HCEC 1CT (cell line): Measurements from ENCODE around the gene FARP1.

Experiments
- DNase-seq: peaks from one replicate; pipeline ENCODE4 v3.0.0-alpha.2; 2017

FARP1 gene

DNA sequence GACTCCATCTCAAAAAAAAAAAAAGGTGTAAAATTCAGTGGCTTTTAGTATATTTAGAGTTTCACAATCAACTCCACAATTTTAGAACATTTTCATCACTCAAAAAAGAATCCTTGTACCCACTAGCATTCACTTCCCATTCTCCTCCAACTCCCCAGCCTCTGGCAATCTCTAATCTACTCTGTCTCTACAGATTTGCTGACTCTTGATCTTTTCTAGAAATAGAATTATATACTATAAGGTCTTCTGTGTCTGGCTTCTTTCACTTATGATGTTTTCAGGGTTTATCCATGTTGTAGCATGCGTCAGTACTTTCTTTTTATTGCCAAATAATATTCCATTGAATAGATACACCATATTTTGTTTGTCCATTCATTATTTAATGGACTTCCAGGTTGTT is 8.0 kb upstream of the FARP1 start:
- no peak for DNase-seq

DNA sequence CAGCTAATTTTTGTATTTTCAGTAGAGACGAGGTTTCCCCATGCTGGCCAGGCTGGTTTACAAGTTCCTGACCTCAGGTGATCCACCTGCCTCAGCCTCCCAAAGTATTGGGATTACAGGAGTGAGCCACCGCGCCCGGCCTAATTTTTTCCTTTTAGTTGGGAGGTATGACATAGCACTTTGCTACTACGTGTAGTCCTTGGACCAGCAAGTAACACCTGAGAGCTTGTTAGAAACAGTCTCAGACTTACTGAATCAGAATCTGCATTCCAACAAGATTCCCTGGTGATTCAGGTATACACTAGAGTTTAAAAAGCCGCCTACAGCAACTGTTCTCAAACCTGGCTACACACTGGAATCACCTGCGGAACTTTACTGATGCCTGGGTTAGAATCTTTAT is 1.8 kb upstream of the FARP1 start:
- no peak for DNase-seq

- no peak for DNase-seq
Observed at GRCh38 chr13:98141509-98142379, 1.1 kb upstream of the FARP1 start.

DNA sequence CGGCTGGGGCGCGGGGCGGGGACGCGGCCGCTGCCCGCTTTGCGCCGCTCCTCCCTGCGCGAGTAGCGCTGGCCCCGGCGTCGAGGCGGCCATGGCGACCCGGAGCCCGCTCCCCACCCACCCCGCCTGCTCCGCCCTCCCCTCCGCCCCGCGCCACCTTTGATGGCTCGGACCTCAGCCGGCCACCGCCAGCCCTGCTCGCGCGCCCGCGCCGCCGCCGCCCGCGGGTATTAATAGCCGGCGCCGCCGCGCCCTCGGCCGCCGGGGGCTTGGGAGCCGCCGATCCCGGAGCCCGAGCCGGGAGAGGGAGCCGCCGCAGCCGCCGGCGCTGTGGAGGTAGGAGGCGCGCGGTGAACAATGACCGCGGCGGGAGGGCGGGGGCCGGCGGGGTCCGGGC is 261 bp downstream of the FARP1 start:
- no peak for DNase-seq

DNA sequence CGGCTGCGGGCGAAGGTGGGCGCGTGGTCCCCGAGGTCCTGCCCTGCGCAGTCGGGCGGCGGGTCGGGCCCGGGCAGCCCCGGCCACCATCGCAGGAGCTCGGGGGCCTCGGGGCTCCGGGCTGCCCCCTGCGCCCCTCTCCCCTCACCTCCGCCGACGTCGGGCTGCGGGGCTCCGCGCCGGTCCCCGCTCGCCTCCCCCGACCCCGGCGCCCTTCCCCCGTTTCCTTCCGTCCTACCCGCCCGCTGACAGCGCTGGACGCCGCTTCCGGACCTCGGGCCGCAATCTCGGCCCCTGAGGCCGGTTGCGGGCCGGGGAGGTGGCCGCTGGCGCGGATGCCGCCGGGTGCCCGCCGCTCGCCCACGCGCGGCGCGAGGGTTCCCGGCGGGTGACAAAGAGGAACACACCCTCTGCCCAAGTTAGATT is 720 bp downstream of the FARP1 start:
- peak; percentile 2 for DNase-seq

DNA sequence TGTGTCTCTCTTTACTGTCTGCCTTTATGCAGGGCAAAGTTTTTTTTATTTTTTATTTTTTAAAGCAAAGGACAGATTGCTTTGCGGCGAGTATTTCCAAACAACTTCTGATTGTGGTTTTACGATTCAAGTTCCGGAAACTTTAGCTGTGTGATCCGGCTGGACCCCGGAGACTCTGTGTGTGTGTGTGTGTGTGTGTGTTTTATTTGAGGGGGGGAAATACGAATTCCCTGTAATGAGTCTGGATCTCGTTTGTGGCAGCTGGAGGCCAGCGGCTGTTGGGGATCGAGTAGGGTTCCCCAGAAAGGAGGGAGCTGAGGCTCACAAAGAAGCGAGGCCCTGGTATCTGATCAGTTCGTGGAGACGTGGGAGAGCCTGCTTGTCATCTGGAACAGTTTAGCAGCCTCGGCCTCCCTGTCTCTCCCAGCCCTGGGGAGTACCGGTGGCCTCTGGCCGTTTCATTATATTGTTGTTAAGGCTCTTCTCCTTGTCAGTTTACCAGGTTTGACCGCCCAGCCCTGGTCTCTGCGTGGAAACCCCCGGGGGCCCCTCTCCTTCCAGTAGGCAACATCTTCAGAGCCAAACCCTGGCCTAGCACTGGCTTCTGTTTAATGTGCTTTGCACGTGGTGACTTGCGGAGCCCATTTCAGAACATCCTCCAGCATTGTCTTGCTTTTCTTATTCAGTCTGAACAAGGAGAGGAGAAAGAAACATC is 1.3 kb downstream of the FARP1 start:
- peak; percentile 44 for DNase-seq

- DNase-seq = peak; percentile 58
Observed at GRCh38 chr13:98144801-98145350, 2.0 kb downstream of the FARP1 start.

DNA sequence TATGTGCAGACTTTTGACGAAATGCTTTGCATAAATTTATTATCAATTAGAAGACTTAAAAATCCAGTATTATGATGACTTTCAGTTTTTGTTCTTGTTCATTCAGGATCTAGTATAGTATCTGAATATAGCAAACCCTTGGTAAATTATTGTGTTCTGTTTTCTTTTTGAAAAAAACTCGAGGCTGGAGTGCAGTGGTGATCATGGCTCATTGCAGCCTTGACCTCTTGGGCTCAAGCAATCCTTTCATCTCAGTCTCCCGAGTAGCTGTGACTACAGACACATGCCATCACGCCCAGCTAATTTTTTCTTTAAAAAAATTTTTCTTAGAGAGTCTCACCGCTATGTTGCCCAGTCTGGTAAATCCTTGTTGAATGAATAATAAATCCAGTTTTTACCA is 4.6 kb downstream of the FARP1 start:
- DNase-seq = no peak

DNA sequence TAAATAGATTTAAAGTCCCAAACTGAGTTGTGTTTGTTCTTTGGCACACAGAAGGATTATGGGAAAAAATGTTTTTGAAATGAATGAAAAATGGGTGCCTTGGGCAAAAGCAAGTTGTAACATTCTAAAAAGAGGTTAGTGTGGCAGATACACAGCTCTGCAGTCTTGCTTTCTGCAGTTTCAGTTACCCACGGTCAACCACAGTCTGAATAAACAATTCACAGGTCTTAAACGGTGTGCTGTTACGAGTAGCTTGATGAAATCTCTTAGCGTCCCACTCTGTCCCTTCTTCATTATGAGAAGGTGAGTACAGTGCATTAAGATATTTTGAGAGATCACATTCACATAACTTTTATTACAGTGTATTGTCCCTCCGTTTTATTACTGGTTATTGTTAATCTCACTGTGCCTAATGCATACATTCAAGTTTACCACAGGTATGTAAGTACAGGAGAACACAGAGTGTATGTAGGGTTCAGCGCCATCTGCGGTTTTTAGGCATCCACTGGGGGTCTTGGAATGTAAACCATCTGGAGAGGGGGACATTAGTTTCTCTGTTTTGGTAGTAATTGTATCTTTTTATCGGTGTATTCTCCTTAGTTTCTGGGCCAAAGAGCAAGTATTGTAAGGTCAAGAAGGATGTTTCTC is 8.1 kb downstream of the FARP1 start:
- no peak for DNase-seq

GRCh38 chr13:98155475-98156109 is 12.7 kb downstream of the FARP1 start:
- DNase-seq = peak; percentile 79

DNA sequence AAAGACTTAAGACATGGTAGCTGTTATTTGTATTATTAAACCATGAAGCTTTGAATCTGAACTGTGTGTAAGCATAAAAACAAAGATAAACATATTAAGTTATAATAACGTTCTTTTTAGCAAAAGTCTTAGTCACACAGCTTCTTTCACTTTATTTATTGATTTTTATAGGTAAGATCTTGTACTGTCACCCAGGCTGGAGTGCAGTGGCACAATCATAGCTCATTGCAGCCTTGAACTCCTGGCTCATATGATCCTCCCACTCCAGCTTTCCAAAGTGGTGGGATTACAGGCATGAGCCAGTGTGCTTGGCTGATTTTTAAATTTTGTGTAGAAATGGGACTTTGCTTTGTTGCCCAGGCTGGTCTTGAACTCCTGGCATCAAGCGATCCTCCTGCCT is 13.4 kb downstream of the FARP1 start:
- no peak for DNase-seq

GRCh38 chr13:98157188-98157587 is 14.3 kb downstream of the FARP1 start:
- no peak for DNase-seq

DNA sequence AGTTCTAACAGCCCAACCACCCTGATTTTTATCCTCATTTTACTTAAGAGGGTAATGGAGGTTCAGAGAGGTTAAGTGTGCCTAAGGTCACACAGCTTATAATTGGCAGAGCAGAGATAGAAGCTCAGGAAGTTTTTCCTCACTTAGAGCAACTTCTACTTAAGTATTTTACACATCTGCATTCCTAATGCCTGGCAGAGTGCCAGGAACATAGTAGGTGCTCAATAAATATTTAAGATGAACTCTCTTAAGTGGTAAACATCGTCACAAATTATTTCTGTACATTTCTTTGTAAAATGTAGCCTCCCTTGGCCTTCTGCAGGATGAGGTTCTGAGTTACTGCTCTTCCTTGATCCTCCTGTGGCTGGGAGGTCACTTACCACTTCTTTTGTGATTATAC is 14.7 kb downstream of the FARP1 start:
- DNase-seq = no peak

DNA sequence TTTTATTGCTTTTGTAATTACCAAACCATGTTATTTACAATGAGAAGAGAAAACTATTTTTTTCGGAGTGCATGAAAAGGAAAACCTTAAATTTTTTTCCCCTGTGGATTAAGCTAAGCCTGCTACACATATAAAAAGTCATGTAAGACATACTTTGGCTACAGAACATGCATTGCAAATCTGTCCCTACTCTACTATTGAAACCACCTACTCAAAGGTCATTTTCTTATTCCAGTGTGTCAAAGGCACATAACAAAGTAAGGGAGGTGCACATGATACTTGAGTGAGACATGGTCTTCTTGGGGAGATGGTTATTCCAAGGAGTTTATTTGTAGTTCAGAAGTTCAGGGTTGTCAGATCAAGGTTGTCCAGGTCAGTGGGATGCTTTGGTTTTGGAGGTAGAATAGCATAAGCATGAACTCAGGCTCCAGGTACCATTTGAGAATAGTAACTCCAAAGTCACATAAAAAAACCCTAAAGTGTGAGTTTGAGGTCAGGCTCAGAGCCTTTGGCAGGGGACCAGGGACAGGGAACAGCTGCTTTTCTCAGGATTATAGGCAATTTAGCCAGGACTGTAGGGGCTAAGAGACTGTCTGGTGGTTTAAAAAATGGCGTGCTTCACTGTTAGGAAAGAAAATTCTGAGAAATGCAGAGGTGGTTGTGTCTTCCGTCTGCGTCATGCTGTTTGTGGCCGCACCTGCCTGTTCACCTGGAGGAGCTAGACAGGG is 15.4 kb downstream of the FARP1 start:
- no peak for DNase-seq

DNA sequence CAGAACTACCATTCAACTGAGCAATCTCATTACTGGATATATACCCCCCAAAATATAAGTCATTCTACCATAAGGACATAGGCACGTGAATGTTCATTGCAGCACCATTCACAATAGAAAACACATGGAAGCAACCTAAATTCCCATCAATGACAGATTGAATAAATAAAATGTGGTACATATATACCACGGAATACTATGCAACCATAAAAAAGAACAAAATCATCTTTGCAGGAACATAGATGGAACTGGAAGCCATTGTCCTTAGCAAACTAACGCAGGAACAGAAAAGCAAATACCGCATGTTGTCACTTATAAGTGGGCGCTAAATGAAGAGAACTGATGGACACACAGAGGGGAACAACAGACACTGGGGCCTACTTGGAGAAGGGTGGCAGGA is 20.0 kb downstream of the FARP1 start:
- DNase-seq = no peak

GRCh38 chr13:98169331-98169730 is 26.4 kb downstream of the FARP1 start:
- DNase-seq = no peak

DNA sequence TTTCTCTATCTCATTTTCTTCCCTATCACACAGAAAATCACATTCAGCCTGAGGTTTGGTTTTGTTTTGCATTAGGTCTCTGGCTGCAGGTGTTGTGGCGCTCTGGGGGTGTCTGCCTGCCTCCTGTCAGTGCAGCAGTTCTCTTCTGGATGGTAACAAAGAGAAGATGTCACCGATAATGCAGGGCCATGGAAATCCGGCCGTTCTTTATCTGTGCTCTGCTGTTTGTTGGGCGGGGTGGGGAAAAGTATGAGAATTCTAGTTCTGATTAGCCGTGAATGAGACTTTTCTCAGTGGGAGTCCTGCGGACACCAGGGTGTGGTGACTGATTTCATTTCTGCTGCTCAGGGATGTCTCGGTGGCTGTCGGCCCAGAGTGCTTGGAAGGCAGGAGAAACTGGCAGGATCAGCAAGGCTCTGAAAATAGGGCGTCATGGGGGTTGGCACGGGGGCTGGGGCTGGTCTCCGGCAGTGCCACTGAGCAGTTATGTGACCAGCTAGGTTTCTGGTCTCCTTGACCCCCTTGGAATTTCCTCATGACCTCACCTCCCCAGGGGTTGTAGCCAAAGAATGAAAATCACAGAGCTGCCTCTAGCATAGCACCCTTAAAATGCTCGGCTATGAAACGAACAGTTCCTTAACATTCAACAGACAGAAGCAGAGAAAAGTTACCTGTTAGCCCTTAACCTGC is 29.2 kb downstream of the FARP1 start:
- DNase-seq = no peak

DNA sequence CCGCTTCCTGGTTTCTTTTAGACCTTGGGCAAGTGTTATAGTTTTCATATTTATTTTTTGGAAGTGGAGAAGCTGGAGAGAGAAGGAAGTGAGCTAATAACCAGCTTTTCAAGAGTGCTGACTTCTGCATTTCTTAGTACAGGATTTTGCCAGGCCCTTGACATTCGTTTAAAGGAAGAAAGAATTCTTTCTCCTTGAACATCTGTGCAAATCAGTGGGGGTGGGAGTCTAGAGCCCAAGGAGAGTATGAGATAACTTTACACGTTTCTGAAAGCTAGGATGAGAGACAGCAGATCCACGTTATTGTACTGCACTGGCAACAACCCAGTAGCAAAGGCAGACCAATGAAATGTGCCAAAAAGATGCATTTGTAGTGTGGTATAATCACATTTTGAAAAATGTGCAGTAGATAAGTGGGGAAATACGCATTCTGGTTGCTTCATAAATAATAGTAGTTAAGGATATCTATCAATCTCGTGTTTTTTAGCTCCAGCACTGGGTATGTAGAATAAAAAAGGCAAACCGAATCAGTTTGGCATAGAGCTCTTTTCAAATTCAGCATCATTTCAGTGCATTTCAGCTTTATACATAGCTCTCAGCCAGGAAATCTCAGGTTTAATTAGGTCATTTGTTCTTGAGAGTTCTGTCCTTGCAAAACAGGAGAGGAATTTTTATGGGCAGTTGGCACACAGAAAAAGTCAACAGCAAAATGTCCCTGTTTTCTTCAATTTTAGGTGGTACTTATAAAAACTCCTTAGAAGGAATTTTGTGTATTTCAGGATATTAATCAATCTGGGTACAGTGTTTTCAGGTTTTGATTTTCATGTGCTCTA is 29.9 kb downstream of the FARP1 start:
- DNase-seq = no peak

DNA sequence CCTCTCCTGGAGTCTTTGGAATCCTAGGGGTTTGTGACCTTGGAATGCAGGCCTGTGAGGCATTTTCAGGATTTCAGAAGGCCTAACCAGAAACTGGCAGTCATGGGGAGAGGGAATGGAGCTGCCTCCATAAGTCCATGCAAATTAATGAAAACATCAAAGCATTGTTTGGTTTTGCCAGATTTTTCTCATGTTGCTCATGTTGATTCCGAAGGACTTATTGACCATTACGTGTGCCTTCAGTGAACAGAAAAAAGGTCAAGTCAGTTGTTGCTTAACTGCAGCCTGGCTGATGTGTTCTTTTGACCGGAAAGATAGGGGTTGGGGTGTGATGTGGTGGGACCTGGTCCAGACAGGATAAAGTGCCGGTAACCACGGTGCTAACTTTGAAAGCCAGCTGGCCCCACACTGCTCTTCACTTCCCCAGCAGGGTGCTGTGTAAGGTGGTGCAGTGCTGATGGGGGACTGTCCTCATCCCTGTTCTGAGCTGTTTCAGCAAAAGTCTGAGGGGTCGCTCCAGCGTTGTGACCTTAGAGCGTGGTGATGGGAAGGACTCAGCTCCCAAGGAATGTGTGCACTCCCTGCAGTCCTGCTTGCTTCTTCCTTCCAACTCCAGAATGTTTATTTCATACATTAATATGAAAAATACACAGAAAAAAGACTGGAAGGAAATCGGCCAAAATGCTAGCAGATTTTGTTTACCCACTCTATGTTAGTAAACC is 30.7 kb downstream of the FARP1 start:
- peak; percentile 96 for DNase-seq

- DNase-seq = no peak
Observed at GRCh38 chr13:98174307-98174706, 31.4 kb downstream of the FARP1 start.
